Esophagus muscularis mucosa (tissue), 4 donors: ENCODE results near the gene TBX18. TPM values are rescaled to one million over a fixed set of nuclear protein-coding genes. Genes with fewer than 3 reads are reported as not detected.

Source experiments
- DNase-seq: peaks from one replicate; pipeline ENCODE4 v3.0.0-alpha.2; 2017; ENCODE audit errors: extremely low spot score
- H3K27ac ChIP-seq, 4 donors: fragments of 200-600 bp; sonication (generic); replicated peaks in 1 of 4; 1 replicate in 3 of 4; 2 replicates in 1 of 4; pipeline ENCODE4 v1.5.1; 2016 to 2019; ENCODE audit warnings: mild to moderate bottlenecking in 1 of 4
- H3K27me3 ChIP-seq, 4 donors: fragments of 200-600 bp; sonication (generic); one replicate each; pipeline versions ENCODE4 v1.5.1 to v1.6.0; 2016 to 2019
- H3K36me3 ChIP-seq, 4 donors: fragments of 200-600 bp; sonication (generic); one replicate each; pipeline ENCODE4 v1.5.1; 2016 to 2019
- H3K4me1 ChIP-seq, 4 donors: fragments of 200-600 bp; sonication (generic); one replicate each; pipeline ENCODE4 v1.5.1; 2016 to 2019
- H3K4me3 ChIP-seq, 4 donors: fragments of 200-600 bp; sonication (generic); 1 replicate in 2 of 4; 2 replicates in 2 of 4; pipeline ENCODE4 v1.5.1; 2016 to 2019; ENCODE audit warnings: mild to moderate bottlenecking in 4 of 4, moderate library complexity in 1 of 4
- H3K9me3 ChIP-seq, 4 donors: fragments of 200-600 bp; sonication (generic); 1 replicate in 3 of 4; 2 replicates in 1 of 4; pipeline ENCODE4 v1.5.1; 2016 to 2019
- CTCF ChIP-seq, 3 experiments: fragments of 200-600 bp in 2 of 3; fragments of 450-650 bp in 1 of 3; sonication (generic) in 2 of 3; IDR thresholded peaks; one replicate each; pipeline ENCODE4 v1.5.1; 2017 to 2019; ENCODE audit warnings: antibody characterized with exemption in 3 of 3, mild to moderate bottlenecking in 2 of 3, moderate library complexity in 1 of 3
- EP300 ChIP-seq: sonication (generic); formaldehyde crosslinking; IDR thresholded peaks from one replicate; pipeline ENCODE4 v1.6.1; 2017; ENCODE audit warnings: antibody characterized with exemption
- POLR2A ChIP-seq: fragments of 450-650 bp; IDR thresholded peaks from one replicate; pipeline ENCODE4 v1.6.1; 2017; ENCODE audit warnings: antibody characterized with exemption, moderate library complexity, mild to moderate bottlenecking, low read depth
- POLR2AphosphoS5 ChIP-seq, 2 donors: sonication (generic); formaldehyde crosslinking; IDR thresholded peaks; one replicate each; pipeline ENCODE4 v1.6.1; 2017; ENCODE audit warnings: antibody characterized with exemption in 2 of 2
- WGBS: methylation state at CpG from one replicate; pipeline ENCODE4 v1.1.5; 2018; 5-methylcytosine and 5-hydroxymethylcytosine counted together
- intact Hi-C: fragments of 100-400 bp; cut with DNase I; formaldehyde crosslinking; loops from one replicate; pipeline ENCODE4 v1.15.1; 2023
- total RNA-seq, 4 donors: library from RNA; depleted of rRNA; stranded (reverse); fragments of >200 nt; gene quantifications; one replicate each; pipeline versions ENCODE4 v1.1.0 to v1.2.1, GENCODE V29; 2016

The TBX18 gene
- total RNA-seq, 4 donors from 2014 or later: 8.7 to 17.4 (median 11.2) TPM

- no peaks in the 10 kb centered on the region for H3K4me1 ChIP-seq
- WGBS: 98% methylated on average over 2 of the region's 2 CpGs
- H3K36me3 ChIP-seq: peaks cover 0 to 32% (median 14%) of the 10 kb centered on the region in 4 donors
- no peak overlapping the region for H3K4me3 ChIP-seq
- H3K9me3 ChIP-seq: no peaks in the 10 kb centered on the region
- TF ChIP-seq POLR2A (no peak), POLR2AphosphoS5 (IDR thresholded peaks at IDR 0.05) (no peak)
- intact Hi-C loops: no loop called here
- H3K27ac ChIP-seq: no peak overlapping the region
- H3K27me3 ChIP-seq: no peaks in the 10 kb centered on the region
- DNase-seq: no peak
Observed at GRCh38 chr6:84738996-84739865, 25.2 kb downstream of the TBX18 start.

GRCh38 chr6:84733889-84734288 lies 30.5 kb downstream of the TBX18 start:
- DNase-seq: no peak
- Histone ChIP-seq H3K9me3 (no peaks in the 10 kb centered on the region), H3K36me3 (peaks cover 0 to 27% (median 12%) of the 10 kb centered on the region in 4 donors), H3K27me3 (no peaks in the 10 kb centered on the region), H3K4me3 (no peak overlapping the region), H3K27ac (no peak overlapping the region), H3K4me1 (no peaks in the 10 kb centered on the region)
- intact Hi-C loops: no loop called here
- 67% methylated on average over 2 of the region's 2 CpGs for WGBS
- TF ChIP-seq CTCF (IDR thresholded peaks at IDR 0.05): no peak
- no peak for TF ChIP-seq POLR2A

GRCh38 chr6:84731901-84732300 lies 32.5 kb downstream of the TBX18 start:
- no peaks in the 10 kb centered on the region for H3K4me1 ChIP-seq
- intact Hi-C loops: no loop called here
- peaks cover 0 to 9% (median 2%) of the 10 kb centered on the region in 4 donors for H3K36me3 ChIP-seq
- H3K27ac ChIP-seq: no peak overlapping the region
- H3K9me3 ChIP-seq: no peaks in the 10 kb centered on the region
- H3K4me3 ChIP-seq: no peak overlapping the region
- no peaks in the 10 kb centered on the region for H3K27me3 ChIP-seq
- no peak for DNase-seq
- TF ChIP-seq EP300 (no peak), POLR2A (no peak)

- WGBS: 89% methylated on average over 3 of the region's 3 CpGs
- no peak overlapping the region for H3K27ac ChIP-seq
Observed at GRCh38 chr6:84731401-84731800, 33.0 kb downstream of the TBX18 start.

GRCh38 chr6:84728602-84729001 lies 35.8 kb downstream of the TBX18 start:
- Histone ChIP-seq H3K27me3 (no peaks in the 10 kb centered on the region), H3K4me3 (no peak overlapping the region), H3K36me3 (no peaks in the 10 kb centered on the region), H3K27ac (no peak overlapping the region), H3K9me3 (no peaks in the 10 kb centered on the region), H3K4me1 (no peaks in the 10 kb centered on the region)
- intact Hi-C loops: no loop called here
- DNase-seq: no peak
- TF ChIP-seq POLR2AphosphoS5 (IDR thresholded peaks at IDR 0.05): no peak
- no peak for TF ChIP-seq EP300
- TF ChIP-seq POLR2A: no peak
- TF ChIP-seq CTCF (IDR thresholded peaks at IDR 0.05): peak in 1 of 3 experiments; percentile 13

More at GRCh38 chr6:84731401-84731800, 33.0 kb downstream of the TBX18 start:
- H3K27me3 ChIP-seq: no peaks in the 10 kb centered on the region
- H3K4me3 ChIP-seq: no peak overlapping the region
- TF ChIP-seq POLR2A (no peak), EP300 (no peak), POLR2AphosphoS5 (IDR thresholded peaks at IDR 0.05) (no peak), CTCF (IDR thresholded peaks at IDR 0.05) (no peak)
- peaks cover 0 to 4% (median 0%) of the 10 kb centered on the region in 4 donors for H3K36me3 ChIP-seq
- H3K4me1 ChIP-seq: no peaks in the 10 kb centered on the region
- H3K9me3 ChIP-seq: no peaks in the 10 kb centered on the region
- DNase-seq: no peak
- intact Hi-C loops: no loop called here
